HCT116 (cell line): ENCODE data around the gene ZNF683.

Experiments
- EZH2 ChIP-seq: fragments of 200-600 bp; sonication (generic); IDR thresholded peaks from 2 replicates; pipeline ENCODE4 v1.6.1; 2017; ENCODE audit warnings: antibody characterized with exemption, mixed run types
- EZH2phosphoT487 ChIP-seq: fragments of 200-600 bp; IDR thresholded peaks from 2 replicates; pipeline ENCODE4 v1.6.1; 2018; ENCODE audit warnings: antibody characterized with exemption, borderline replicate concordance
- POLR2A ChIP-seq: IDR thresholded peaks from 2 replicates; pipeline ENCODE4 v1.7.0; 2011; ENCODE audit warnings: borderline replicate concordance; ENCODE audit not compliant: insufficient read depth, insufficient read length; ENCODE audit errors: extremely low read depth
- RAD21 ChIP-seq: IDR thresholded peaks from 2 replicates; pipeline ENCODE4 v1.6.1; 2012; ENCODE audit warnings: low read depth, mild to moderate bottlenecking
- ZNF274 ChIP-seq: fragments of 200-500 bp; sonication (Bioruptor generic); IDR thresholded peaks from 2 replicates; pipeline ENCODE4 v1.6.1; 2014; ENCODE audit warnings: mild to moderate bottlenecking, low read depth, low read length, inconsistent platforms
- TF ChIP-seq, protein P1 (sequence below), 3 experiments: fragments of 200-600 bp in 1 of 3; sonication (generic) in 1 of 3; IDR thresholded peaks in 2 of 3; conservative IDR thresholded peaks in 1 of 3; 2 replicates each; pipeline ENCODE4 v1.5.1; 2012 to 2017; ENCODE audit warnings: low read depth in 2 of 3, low read length in 2 of 3, antibody characterized with exemption in 1 of 3, borderline replicate concordance in 1 of 3, control low read depth in 1 of 3, mild to moderate bottlenecking in 1 of 3, mixed read lengths in 1 of 3, mixed run types in 1 of 3, moderate library complexity in 1 of 3; ENCODE audit not compliant: insufficient read depth in 1 of 3

DNA sequence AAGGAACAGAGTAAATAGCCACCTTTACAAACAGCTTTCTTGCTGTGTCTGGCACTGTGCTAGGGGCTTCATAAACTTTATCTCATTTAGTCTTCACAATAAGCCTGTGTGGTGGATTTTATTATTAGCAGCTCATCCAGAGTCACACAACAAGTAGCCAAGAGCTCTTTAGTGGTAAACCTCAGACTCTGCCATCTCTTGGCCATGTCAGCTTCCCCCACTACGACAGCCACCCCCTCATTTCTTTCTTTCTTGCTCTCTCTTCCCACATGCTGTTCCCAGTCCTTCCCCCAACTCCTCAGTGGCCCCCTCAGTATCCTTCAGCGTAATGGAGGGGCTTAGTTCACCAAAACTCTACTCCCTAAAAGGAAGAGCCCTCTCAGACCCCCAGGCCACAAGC lies 1.2 kb upstream of the ZNF683 start:
- TF ChIP-seq, protein P1, sequence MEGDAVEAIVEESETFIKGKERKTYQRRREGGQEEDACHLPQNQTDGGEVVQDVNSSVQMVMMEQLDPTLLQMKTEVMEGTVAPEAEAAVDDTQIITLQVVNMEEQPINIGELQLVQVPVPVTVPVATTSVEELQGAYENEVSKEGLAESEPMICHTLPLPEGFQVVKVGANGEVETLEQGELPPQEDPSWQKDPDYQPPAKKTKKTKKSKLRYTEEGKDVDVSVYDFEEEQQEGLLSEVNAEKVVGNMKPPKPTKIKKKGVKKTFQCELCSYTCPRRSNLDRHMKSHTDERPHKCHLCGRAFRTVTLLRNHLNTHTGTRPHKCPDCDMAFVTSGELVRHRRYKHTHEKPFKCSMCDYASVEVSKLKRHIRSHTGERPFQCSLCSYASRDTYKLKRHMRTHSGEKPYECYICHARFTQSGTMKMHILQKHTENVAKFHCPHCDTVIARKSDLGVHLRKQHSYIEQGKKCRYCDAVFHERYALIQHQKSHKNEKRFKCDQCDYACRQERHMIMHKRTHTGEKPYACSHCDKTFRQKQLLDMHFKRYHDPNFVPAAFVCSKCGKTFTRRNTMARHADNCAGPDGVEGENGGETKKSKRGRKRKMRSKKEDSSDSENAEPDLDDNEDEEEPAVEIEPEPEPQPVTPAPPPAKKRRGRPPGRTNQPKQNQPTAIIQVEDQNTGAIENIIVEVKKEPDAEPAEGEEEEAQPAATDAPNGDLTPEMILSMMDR (IDR thresholded peaks at IDR 0.05 in 2 of 3, conservative IDR thresholded peaks at IDR 0.05 in 1 of 3; ENCODE audit: borderline replicate concordance in 1 of 3, insufficient read depth in 1 of 3, low read depth in 2 of 3, low read length in 2 of 3) = no peak
- TF ChIP-seq EZH2phosphoT487 (no peak), EZH2 (no peak), RAD21 (no peak), POLR2A (no peak), ZNF274 (no peak)
